HG03558 (cell line): ENCODE results near the gene LDLRAD2.
A peak's percentile ranks its signal among the peaks of the same experiment; 100 is the strongest.
"Not testable (repeated sequence)": the region's sequence is repeated elsewhere in the genome, so short reads cannot be mapped to it uniquely, and the experiment has no call there.

Experiments
- ATAC-seq: cut with Tn5 transposase; IDR thresholded peaks from one replicate; pipeline ENCODE4 v1.9.1; 2021; ENCODE audit warnings: moderate number of reproducible peaks; ENCODE audit not compliant: unreplicated experiment; ENCODE audit errors: extremely low read depth

Gene LDLRAD2

DNA sequence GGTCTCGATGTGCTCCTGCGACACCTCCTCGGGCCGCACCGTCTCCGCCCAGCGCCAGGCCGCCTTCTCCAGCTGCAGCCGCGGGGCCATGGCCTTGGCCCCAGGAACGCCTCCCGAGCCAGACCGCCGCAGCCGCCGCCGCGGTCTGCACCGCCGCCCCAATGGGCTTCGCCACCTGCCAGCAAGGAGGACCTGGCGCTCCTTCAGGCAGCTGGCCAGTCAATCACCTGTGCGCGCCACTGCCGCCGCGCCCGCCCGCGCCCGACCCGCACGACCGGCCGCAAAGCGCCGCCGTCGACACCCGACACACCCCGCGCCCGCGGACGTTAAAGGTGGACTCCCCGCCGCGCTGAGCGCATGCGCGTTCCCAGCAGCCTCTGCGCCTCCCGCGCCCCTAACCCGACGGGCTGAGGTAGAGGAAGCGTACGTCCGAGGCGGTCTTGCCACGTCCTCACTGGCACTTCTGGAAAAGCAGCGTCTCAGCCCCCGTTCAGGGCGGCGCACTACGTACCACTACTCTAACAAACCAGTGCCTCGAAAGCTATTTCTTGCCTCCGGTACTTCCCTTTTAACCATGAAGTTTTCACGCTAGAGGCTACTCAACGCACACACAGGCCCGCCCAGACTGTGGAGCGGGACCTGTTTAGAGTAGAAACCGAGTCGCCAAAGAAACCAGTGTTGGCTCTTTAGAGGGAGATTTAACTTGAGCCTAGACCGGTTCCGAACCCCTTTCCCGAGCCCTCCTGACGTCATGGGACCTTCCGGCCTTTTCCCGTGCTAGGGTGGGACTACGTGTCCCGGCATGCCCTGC, 29.0 kb upstream of the LDLRAD2 start, which contains the start of gene USP48:
Gene USP48 (minus strand): TSS at position 282 of the 811 bp plus-strand sequence. CDS start 192 bp downstream, at position 90.
- ATAC-seq: peak; percentile 54

DNA sequence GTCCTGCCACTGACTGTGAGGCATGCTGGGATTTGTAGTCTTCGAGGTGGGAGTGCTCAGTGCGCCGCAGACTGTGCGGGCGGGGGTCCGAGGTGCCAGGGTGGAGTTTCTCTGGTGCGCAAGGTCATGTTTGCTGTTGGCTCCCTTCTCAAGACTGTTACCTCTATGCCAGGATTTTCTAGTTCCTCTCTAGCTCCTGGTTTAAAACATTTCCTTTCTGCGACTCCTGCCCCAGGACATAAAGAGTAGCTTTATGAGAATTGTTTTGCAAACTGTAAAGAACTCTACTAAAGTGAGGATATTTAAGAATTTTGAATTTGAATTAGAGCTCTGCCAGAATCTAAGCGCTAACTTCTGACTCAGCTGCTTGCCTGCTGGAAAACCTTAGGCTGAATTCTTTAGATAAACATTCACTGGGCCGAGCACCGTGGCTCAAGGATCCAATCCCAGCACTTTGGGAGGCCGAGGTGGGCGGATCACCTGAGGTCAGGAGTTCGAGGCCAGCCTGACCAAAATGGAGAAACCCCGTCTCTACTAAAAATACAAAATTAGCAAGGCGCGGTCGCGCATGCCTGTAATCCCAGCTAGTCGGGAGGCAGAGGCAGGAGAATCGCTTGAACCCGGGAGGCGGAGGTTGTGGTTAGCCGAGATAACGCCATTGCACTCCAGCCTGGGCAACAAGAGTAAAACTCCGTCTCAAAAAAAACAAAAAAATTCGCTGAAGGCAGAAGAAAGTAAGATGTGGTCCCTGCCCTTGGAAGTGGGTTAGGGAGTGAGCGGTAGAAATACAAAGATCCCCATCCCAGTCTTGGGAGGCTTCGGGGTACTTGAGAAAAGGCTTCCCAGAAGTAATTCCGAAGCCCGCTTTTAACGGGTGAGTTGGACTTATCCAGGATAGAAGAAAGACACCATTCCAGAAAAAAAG, 28.1 kb upstream of the LDLRAD2 start:
- ATAC-seq: no peak

- ATAC-seq: not testable (repeated sequence)
Observed at GRCh38 chr1:21785764-21786163, 26.3 kb upstream of the LDLRAD2 start.

DNA sequence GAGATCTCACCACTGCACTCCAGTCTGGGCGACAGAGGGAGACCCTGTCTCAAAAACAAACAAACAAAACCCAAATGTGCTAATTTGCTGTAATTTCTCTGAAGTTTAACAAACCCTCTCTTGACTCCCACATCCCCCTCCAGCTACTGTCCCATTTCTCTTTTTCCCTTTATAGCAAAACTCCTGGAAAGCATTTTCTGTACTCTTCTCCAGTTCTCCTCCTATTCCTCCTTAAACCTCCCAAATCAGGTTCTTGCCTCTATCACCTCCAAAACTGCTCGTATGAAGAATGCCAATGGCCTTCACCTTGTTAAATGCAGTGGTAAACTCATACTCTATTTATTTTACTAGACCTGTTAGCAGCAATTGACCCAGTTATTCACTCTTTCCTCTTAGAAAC, 25.4 kb upstream of the LDLRAD2 start:
- no peak for ATAC-seq

DNA sequence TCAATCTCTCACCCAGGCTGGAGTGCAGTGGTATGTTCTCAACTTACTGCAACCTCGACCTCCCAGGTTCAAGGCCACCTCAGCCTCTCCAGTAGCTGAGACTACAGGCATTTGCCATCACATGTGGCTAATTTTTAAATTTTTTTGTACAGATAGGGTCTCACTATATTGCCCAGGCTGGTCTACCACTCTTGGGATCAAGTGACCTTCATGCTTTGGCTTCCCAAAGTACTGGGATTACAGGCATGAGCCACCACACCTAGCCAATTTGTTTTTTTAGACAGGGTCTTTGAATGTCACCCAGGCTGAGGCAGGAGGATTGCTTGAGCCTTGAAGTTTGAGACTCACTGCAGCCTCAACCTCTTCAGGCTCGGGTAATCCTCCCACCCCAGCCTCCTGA, 19.0 kb upstream of the LDLRAD2 start:
- ATAC-seq: no peak

DNA sequence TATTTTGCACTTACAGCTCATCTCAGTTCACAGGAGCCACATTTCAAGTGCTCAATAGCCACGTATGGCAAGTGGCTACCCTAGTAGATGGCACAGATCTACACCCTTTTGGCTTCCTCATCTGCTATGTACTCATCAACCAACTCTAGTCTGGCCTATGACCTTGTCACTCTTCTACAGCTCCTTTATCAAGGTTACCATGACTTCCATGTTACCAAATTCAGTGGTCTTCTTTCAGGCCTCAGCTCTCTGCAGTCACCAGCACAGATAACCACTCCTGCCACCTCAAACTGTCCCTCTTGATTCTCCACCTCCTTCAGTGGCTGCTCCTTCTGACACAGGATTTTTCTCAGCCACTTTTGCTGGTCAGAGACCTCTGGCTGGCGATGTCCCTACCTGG, 17.4 kb upstream of the LDLRAD2 start:
- ATAC-seq: no peak

- no peak for ATAC-seq
Observed at GRCh38 chr1:21795075-21795474, 17.0 kb upstream of the LDLRAD2 start.

GRCh38 chr1:21799730-21800129, 12.3 kb upstream of the LDLRAD2 start:
- no peak for ATAC-seq

DNA sequence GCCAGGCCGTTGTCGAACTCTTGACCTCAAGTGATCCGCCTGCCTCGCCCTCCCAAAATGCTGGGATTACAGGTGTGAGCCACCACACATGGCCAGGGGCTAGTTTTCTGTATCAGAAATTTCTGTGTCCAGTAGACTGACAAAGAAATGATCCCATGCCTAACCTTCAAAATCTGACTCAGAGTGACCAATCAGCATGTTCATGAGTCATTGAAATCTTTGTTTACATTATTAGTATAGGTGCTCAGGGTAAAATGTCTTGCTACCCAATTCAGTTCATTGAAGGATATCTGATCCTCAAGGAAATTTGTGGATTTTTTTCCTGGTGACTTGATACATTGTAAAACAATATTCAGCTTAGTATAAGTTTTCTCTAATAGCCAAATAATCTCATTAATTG, 11.0 kb upstream of the LDLRAD2 start:
- no peak for ATAC-seq

DNA sequence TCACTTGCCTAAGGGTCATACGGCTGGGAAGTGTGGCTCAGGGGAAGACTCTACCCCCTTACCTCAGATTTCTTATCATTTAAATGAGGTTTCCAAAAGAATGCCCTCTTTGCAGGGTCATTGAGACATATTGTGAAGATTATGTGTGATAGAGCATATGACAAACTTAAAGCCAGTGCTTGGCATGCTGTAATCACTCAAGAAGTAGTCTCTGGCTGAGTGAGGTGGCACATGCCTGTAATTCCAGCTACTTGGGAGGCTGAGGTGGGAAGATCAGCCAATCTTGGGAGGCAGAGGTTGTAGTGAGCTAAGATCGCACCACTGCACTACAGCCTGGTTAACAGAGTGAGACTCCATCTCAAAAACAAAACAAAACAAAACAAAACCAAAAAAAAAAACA, 7.5 kb upstream of the LDLRAD2 start:
- ATAC-seq: no peak

DNA sequence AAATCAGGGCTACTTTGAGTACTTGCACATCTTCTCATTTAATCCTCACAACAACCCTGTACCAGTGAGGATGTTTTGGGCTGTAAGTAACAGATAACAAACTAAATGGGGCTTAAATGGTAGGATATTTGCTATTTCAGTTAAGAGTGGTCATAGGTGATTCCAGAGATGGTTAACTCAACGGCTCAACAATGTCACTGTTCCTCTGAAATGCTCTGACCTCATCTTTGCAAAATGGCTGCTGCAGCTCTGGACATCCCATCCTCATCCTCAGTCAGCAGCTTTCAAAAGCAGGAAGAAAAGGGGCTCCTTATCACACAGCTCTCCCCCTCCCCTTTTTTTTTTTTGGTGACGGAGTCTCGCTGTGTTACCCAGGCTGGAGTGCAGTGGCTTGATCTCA, 1.5 kb downstream of the LDLRAD2 start:
- no peak for ATAC-seq

DNA sequence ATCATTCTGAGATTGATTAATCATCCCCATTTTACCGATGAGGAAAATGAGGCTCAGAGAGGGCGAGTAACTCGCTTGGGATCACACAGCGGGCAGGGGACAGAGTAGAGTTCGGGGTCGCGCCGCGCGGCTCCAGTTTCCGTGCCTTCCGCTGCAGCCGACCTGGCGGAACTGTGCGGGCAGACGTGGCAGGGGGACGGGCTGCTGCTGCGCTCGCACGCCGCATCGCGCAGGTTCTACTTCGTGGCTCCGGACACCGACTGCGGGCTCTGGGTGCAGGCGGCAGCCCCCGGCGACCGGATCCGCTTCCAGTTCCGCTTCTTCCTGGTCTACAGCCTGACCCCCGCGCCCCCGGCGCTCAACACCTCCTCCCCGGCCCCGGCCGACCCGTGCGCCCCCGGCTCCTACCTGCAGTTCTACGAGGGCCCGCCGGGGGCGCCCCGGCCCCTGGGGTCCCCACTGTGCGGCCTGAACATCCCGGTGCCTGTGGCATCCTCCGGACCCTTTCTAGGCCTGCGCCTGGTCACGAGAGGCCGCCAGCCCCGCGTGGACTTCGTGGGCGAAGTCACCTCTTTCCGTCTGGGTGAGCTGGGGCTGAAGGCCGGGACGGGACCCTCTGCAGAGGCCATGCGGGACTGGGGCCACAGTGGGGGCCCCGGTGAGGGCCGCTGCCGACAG, 2.3 kb downstream of the LDLRAD2 start:
- ATAC-seq: no peak

GRCh38 chr1:21814981-21815582, 3.0 kb downstream of the LDLRAD2 start:
- ATAC-seq: no peak

DNA sequence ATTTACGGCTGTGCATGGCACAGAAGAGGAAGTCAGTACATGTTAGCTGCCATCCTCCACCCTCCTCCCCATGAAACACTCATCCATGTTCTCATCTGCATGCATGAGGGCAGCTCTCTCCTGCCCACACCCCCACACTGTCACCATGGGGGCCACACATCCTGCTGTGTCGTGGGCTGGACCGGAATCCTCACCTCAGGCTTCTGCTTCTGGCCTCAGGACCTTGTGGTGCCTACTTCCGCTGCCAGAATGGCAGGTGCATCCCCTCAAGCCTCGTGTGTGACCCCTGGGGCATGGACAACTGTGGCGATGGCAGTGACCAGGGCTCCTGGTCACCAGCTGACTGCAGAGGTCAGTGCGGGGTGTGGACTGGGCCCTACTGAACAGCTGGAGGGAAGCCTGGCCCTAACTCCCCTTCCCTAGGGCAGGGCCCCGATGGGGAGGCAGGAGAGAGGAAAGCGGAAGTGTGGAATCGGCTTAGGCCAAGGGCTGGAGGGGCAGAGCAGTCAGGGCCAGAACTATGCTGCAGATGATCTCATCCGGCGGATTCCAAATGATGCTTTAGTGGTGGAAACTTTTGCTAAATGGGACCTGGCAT, 3.8 kb downstream of the LDLRAD2 start:
- no peak for ATAC-seq

GRCh38 chr1:21816602-21817302, 4.7 kb downstream of the LDLRAD2 start:
- ATAC-seq: no peak

GRCh38 chr1:21818656-21819055, 6.6 kb downstream of the LDLRAD2 start:
- ATAC-seq: no peak

DNA sequence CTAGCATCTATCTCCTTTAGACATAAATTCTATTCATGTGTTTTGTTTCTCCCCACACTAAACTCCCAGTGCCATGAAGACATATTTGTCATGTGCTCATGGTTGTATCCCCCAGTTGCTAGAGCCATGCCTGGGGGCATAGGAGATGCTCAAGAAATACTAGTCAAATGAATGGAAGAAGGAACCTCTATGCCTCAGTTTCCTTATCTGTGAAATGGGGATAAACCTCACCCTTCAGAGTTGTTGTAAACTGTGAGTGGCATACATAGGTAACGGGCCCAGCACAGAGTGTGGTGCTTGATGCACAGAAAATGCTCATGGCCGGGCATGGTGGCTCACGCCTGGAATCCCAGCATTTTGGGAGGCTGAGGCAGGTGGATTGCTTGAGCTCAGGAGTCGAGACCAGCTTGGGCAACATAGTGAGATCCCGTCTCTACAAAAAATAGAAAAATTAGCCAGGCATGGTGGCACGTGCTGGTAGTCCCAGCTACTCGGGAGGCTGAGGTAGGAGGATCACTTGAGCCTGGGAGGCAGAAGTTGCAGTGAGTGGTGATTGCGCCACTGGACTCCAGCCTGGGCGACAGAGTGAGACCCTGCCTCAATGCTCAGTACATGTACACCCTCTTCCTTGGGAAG, 8.7 kb downstream of the LDLRAD2 start:
- no peak for ATAC-seq

- ATAC-seq: no peak
Observed at GRCh38 chr1:21821385-21822019, 9.4 kb downstream of the LDLRAD2 start.
